GM21526 (cell line): ENCODE data around the gene CTDSP2.
"Not testable (repeated sequence)": the region's sequence is repeated elsewhere in the genome, so short reads cannot be mapped to it uniquely, and the experiment has no call there.

ENCODE experiments used
- ATAC-seq: cut with Tn5 transposase; IDR thresholded peaks from one replicate; pipeline ENCODE4 v1.9.1; 2021; ENCODE audit warnings: moderate library complexity; ENCODE audit not compliant: unreplicated experiment, low FRiP score

The CTDSP2 gene

GRCh38 chr12:57882575-57882974, 36.0 kb upstream of the CTDSP2 start:
- ATAC-seq: no peak

- no peak for ATAC-seq
Observed at GRCh38 chr12:57881475-57881874, 34.9 kb upstream of the CTDSP2 start.

GRCh38 chr12:57881035-57881434, 34.5 kb upstream of the CTDSP2 start:
- ATAC-seq: not testable (repeated sequence)

- ATAC-seq: no peak
Observed at GRCh38 chr12:57877876-57878275, 31.3 kb upstream of the CTDSP2 start.

GRCh38 chr12:57875753-57876547, 29.4 kb upstream of the CTDSP2 start:
- ATAC-seq: no peak

GRCh38 chr12:57874166-57875108, 27.9 kb upstream of the CTDSP2 start:
- no peak for ATAC-seq

- ATAC-seq: no peak
Observed at GRCh38 chr12:57872362-57872761, 25.8 kb upstream of the CTDSP2 start.

GRCh38 chr12:57869927-57870318, 23.4 kb upstream of the CTDSP2 start:
- no peak for ATAC-seq

- ATAC-seq: no peak
Observed at GRCh38 chr12:57869298-57869926, 22.9 kb upstream of the CTDSP2 start.

GRCh38 chr12:57868851-57869268, 22.3 kb upstream of the CTDSP2 start:
- no peak for ATAC-seq

GRCh38 chr12:57868221-57868620, 21.7 kb upstream of the CTDSP2 start:
- no peak for ATAC-seq

GRCh38 chr12:57866308-57867019, 19.9 kb upstream of the CTDSP2 start:
- no peak for ATAC-seq

GRCh38 chr12:57865084-57865751, 18.7 kb upstream of the CTDSP2 start:
- ATAC-seq: peak; percentile 84

GRCh38 chr12:57864442-57865083, 18.0 kb upstream of the CTDSP2 start:
- no peak for ATAC-seq

- no peak for ATAC-seq
Observed at GRCh38 chr12:57863676-57864075, 17.1 kb upstream of the CTDSP2 start.

GRCh38 chr12:57861967-57862366, 15.4 kb upstream of the CTDSP2 start:
- ATAC-seq: no peak

- ATAC-seq: not testable (repeated sequence)
Observed at GRCh38 chr12:57860883-57861282, 14.4 kb upstream of the CTDSP2 start.

- no peak for ATAC-seq
Observed at GRCh38 chr12:57859121-57859520, 12.6 kb upstream of the CTDSP2 start.

GRCh38 chr12:57858123-57858522, 11.6 kb upstream of the CTDSP2 start:
- not testable (repeated sequence) for ATAC-seq
